Hepatocyte (in vitro differentiated cells): Measurements from ENCODE around the gene TRIM6. TPM values are rescaled to one million over a fixed set of nuclear protein-coding genes. Genes with fewer than 3 reads are reported as not detected.
"Not testable (repeated sequence)": the region's sequence is repeated elsewhere in the genome, so short reads cannot be mapped to it uniquely, and the experiment has no call there.

Experiments used
- DNase-seq: peaks from one replicate; pipeline ENCODE4 v3.0.0-alpha.2; 2016; ENCODE audit warnings: low spot score
- H2AFZ ChIP-seq: fragments of 200-600 bp; sonication (generic); 2 replicates; pipeline ENCODE4 v1.6.0; 2016; ENCODE audit warnings: antibody characterized with exemption, mild to moderate bottlenecking
- H3K27ac ChIP-seq: fragments of 200-600 bp; sonication (generic); 2 replicates; pipeline ENCODE4 v1.5.1; 2016; ENCODE audit warnings: mild to moderate bottlenecking
- H3K27me3 ChIP-seq: fragments of 200-600 bp; sonication (generic); 2 replicates; pipeline ENCODE4 v1.6.1; 2016
- H3K36me3 ChIP-seq: fragments of 200-600 bp; sonication (generic); replicated peaks from 2 replicates; pipeline ENCODE4 v1.5.1; 2016; ENCODE audit warnings: low read depth; ENCODE audit not compliant: insufficient read depth
- H3K4me1 ChIP-seq: fragments of 200-600 bp; sonication (generic); 2 replicates; pipeline ENCODE4 v1.5.1; 2016; ENCODE audit warnings: mild to moderate bottlenecking, moderate library complexity; ENCODE audit not compliant: insufficient read depth
- H3K4me2 ChIP-seq: fragments of 200-600 bp; sonication (generic); 2 replicates; pipeline ENCODE4 v1.6.0; 2016
- H3K4me3 ChIP-seq: fragments of 200-600 bp; sonication (generic); 2 replicates; pipeline ENCODE4 v1.5.1; 2016; ENCODE audit warnings: mild to moderate bottlenecking
- H3K79me2 ChIP-seq: fragments of 200-600 bp; sonication (generic); 2 replicates; pipeline ENCODE4 v1.6.0; 2017; ENCODE audit warnings: mild to moderate bottlenecking
- H3K9me2 ChIP-seq: fragments of 200-600 bp; sonication (generic); replicated peaks from 2 replicates; pipeline ENCODE4 v1.6.0; 2017; ENCODE audit warnings: mild to moderate bottlenecking; ENCODE audit not compliant: insufficient read depth
- H3K9me3 ChIP-seq: fragments of 200-600 bp; sonication (generic); 2 replicates; pipeline ENCODE4 v1.5.1; 2016; ENCODE audit warnings: low read depth, mild to moderate bottlenecking
- H4K20me1 ChIP-seq: fragments of 200-600 bp; sonication (generic); 2 replicates; pipeline ENCODE4 v1.6.0; 2016; ENCODE audit warnings: mild to moderate bottlenecking; ENCODE audit not compliant: insufficient read depth, poor library complexity, severe bottlenecking
- EZH2 ChIP-seq: fragments of 200-600 bp; sonication (generic); IDR thresholded peaks from 2 replicates; pipeline ENCODE4 v1.6.1; 2016; ENCODE audit warnings: antibody characterized with exemption, mild to moderate bottlenecking, borderline replicate concordance
- EZH2phosphoT487 ChIP-seq: fragments of 200-600 bp; sonication (generic); IDR thresholded peaks from one replicate; pipeline ENCODE4 v1.6.1; 2018; ENCODE audit warnings: antibody characterized with exemption, mild to moderate bottlenecking, low read depth, moderate library complexity; ENCODE audit not compliant: unreplicated experiment, severe bottlenecking
- WGBS: methylation state at CpG from one replicate; pipeline ENCODE4 v1.1.6; 2016; ENCODE audit warnings: low lambda C conversion rate; ENCODE audit errors: missing lambda C conversion rate; 5-methylcytosine and 5-hydroxymethylcytosine counted together
- polyA plus RNA-seq: library from polyadenylated mRNA; unstranded; fragments of >200 nt; fragmentation: Nextera tagmentation; extraction: Ambion mirVana; gene quantifications from 2 replicates; pipeline ENCODE4 v1.2.1, GENCODE V29; 2016
- total RNA-seq: library from RNA; depleted of rRNA; stranded (reverse); fragments of >200 nt; gene quantifications from 2 replicates; pipeline ENCODE4 v1.2.3, GENCODE V29; 2014
- TF ChIP-seq, protein P1 (sequence below): fragments of 200-600 bp; sonication (generic); IDR thresholded peaks from 2 replicates; pipeline ENCODE4 v1.5.1; 2016; ENCODE audit warnings: antibody characterized with exemption, mild to moderate bottlenecking; ENCODE audit not compliant: poor library complexity

Gene TRIM6
- total and polyA plus RNA-seq, 2 experiments from 2014 or later = 4.3 to 10.7 TPM

DNA sequence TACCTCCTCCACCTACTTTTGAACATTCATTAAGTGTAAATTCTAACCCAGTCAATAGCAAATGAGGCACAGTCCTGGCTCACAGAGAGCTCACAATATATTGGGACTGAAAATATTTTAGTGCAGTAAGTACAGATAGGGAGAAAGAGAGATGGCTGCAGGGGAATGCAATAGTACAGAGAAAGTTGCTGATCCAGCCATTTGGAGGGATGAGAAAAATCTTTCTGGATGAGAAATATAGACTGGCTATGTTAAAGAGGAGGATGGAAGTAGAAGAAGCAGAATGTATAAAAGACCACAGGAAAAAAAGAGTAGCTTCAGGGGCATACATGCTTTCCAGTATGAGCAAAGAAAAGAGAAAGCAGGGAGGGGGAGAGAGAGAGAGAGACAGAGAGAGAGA lies 19.3 kb upstream of the TRIM6 start:
- Histone ChIP-seq H3K79me2 (no peaks in the 10 kb centered on the region), H3K27ac (no peak overlapping the region)
- DNase-seq = no peak

DNA sequence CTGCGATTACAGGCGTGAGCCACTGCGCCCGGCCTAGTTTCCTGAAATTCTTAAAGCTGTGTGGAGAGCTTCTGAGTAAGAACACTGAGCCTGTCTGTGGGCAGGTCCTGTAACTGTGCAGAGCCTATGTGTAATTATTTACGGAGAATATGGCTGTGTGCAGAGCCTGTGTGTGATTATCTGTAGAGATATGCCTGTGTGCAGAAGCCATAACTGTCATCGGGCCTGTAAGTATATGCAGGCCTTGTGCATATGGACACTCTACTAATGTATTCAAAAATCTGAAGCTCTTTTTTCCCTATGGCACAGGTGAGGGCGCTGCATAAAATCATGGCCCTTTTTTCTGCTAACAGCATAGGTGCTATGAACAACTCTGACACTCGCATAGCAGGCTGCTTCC lies 15.9 kb upstream of the TRIM6 start, which contains the start of gene OR52B6:
Gene OR52B6 (plus strand): TSS at position 301 of the 400 bp plus-strand sequence. CDS start 0 bp downstream, at position 301.
- TF ChIP-seq EZH2 = no peak
- TF ChIP-seq EZH2phosphoT487 = no peak
- TF ChIP-seq, protein P1, sequence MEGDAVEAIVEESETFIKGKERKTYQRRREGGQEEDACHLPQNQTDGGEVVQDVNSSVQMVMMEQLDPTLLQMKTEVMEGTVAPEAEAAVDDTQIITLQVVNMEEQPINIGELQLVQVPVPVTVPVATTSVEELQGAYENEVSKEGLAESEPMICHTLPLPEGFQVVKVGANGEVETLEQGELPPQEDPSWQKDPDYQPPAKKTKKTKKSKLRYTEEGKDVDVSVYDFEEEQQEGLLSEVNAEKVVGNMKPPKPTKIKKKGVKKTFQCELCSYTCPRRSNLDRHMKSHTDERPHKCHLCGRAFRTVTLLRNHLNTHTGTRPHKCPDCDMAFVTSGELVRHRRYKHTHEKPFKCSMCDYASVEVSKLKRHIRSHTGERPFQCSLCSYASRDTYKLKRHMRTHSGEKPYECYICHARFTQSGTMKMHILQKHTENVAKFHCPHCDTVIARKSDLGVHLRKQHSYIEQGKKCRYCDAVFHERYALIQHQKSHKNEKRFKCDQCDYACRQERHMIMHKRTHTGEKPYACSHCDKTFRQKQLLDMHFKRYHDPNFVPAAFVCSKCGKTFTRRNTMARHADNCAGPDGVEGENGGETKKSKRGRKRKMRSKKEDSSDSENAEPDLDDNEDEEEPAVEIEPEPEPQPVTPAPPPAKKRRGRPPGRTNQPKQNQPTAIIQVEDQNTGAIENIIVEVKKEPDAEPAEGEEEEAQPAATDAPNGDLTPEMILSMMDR = no peak
- WGBS = 90% methylated on average over 8 of the region's 8 CpGs
- no peak within 1 kb of the TSS for H2AFZ ChIP-seq
- H3K36me3 ChIP-seq = no peaks in the 10 kb centered on the region
- H3K27me3 ChIP-seq = no peaks in the 10 kb centered on the region
- H3K4me1 ChIP-seq = no peaks in the 10 kb centered on the region
- no peak within 1 kb of the TSS for H3K4me3 ChIP-seq
- H3K79me2 ChIP-seq = no peaks in the 10 kb centered on the region
- H3K9me2 ChIP-seq = no peaks in the 10 kb centered on the region
- no peak for DNase-seq
- H3K9me3 ChIP-seq = no peaks in the 10 kb centered on the region
- no peaks in the 10 kb centered on the region for H4K20me1 ChIP-seq
- no peak within 1 kb of the TSS for H3K27ac ChIP-seq
- H3K4me2 ChIP-seq = no peak within 1 kb of the TSS

More for the DNA sequence above, 19.3 kb upstream of the TRIM6 start:
- no peak overlapping the region for H3K4me3 ChIP-seq
- H2AFZ ChIP-seq = no peak overlapping the region
- no peak for TF ChIP-seq EZH2
- TF ChIP-seq, protein P1 = no peak
- no peak for TF ChIP-seq EZH2phosphoT487
- H3K4me1 ChIP-seq = no peaks in the 10 kb centered on the region
- H3K27me3 ChIP-seq = no peaks in the 10 kb centered on the region
- no peak overlapping the region for H3K4me2 ChIP-seq
- H3K36me3 ChIP-seq = no peaks in the 10 kb centered on the region
- H4K20me1 ChIP-seq = no peaks in the 10 kb centered on the region
- H3K9me2 ChIP-seq = no peaks in the 10 kb centered on the region
- H3K9me3 ChIP-seq = no peaks in the 10 kb centered on the region

DNA sequence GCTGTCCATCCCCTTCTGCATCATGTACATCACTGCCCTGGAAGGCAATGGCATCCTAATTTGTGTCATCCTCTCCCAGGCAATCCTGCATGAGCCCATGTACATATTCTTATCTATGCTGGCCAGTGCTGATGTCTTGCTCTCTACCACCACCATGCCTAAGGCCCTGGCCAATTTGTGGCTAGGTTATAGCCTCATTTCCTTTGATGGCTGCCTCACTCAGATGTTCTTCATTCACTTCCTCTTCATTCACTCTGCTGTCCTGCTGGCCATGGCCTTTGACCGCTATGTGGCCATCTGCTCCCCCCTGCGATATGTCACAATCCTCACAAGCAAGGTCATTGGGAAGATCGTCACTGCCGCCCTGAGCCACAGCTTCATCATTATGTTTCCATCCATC lies 15.4 kb upstream of the TRIM6 start:
- Histone ChIP-seq H3K27ac (no peak overlapping the region), H3K79me2 (no peaks in the 10 kb centered on the region), H4K20me1 (no peaks in the 10 kb centered on the region), H3K36me3 (no peaks in the 10 kb centered on the region), H3K4me1 (no peaks in the 10 kb centered on the region), H3K27me3 (no peaks in the 10 kb centered on the region), H3K4me2 (no peak overlapping the region), H3K9me3 (no peaks in the 10 kb centered on the region), H3K9me2 (no peaks in the 10 kb centered on the region), H2AFZ (no peak overlapping the region), H3K4me3 (no peak overlapping the region)
- no peak for DNase-seq
- 93% methylated on average over 4 of the region's 4 CpGs for WGBS
- TF ChIP-seq EZH2phosphoT487 = no peak

DNA sequence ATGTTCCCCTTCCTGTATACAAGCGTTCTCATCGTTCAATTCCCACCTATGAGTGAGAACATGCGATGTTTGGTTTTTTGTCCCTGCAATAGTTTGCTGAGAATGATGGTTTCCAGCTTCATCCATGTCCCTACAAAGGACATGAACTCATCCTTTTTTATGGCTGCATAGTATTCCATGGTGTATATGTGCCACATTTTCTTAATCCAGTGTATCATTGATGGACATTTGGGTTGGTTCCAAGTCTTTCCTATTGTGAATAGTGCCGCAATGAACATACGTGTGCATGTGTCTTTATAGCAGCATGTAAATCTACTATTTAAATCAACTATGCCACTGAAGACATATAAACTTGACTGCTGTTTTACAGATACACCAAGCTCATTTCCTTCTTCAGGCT lies 12.0 kb upstream of the TRIM6 start:
- not testable (repeated sequence) for H4K20me1 ChIP-seq, H3K36me3 ChIP-seq, H3K27me3 ChIP-seq, H3K27ac ChIP-seq, H3K4me1 ChIP-seq, H2AFZ ChIP-seq, H3K4me2 ChIP-seq, H3K9me3 ChIP-seq, H3K79me2 ChIP-seq, DNase-seq, H3K4me3 ChIP-seq, H3K9me2 ChIP-seq
- WGBS = 98% methylated on average over 5 of the region's 5 CpGs

DNA sequence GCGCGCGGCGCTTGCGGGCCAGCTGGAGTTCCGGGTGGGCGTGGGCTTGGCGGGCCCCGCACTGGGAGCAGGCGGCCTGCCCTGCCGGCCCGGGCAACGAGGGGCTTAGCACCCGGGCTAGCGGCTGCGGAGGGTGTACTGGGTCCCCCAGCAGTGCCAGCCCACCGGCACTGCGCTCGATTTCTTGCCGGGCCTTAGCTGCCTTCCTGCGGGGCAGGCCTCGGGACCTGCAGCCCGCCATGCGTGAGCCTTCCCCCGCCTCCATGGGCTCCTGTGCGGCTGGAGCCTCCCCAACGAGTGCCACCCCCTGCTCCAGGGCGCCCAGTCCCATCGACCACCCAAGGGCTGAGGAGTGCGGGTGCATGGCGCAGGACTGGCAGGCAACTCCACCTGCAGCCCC lies 6.5 kb upstream of the TRIM6 start:
- not testable (repeated sequence) for H3K27me3 ChIP-seq, H3K79me2 ChIP-seq, H4K20me1 ChIP-seq, H3K27ac ChIP-seq, H3K36me3 ChIP-seq, H3K9me2 ChIP-seq, H2AFZ ChIP-seq, H3K9me3 ChIP-seq, H3K4me1 ChIP-seq, H3K4me2 ChIP-seq, H3K4me3 ChIP-seq, DNase-seq
- 98% methylated on average over 31 of the region's 31 CpGs for WGBS
